Left lobe of liver (tissue), 2 donors: ENCODE data around the gene ARRDC5. TPM values are rescaled to one million over a fixed set of nuclear protein-coding genes. Genes with fewer than 3 reads are reported as not detected.
A peak's percentile ranks its signal among the peaks of the same experiment; 100 is the strongest.
"Not testable (repeated sequence)": the region's sequence is repeated elsewhere in the genome, so short reads cannot be mapped to it uniquely, and the experiment has no call there.

Source experiments
- ATAC-seq: fragments of 200-7000 bp; cut with Tn5 transposase; one replicate; pipeline ENCODE4 v1.9.1; 2020; ENCODE audit warnings: mild to moderate bottlenecking, moderate library complexity
- DNase-seq: peaks from one replicate; pipeline ENCODE4 v3.0.0-alpha.2; 2020; ENCODE audit warnings: low spot score
- total RNA-seq: library from RNA; stranded (reverse); gene quantifications from one replicate; pipeline ENCODE4 v1.2.1, GENCODE V29; 2021
- donor health status: DM: no; HTN: no; CAD: no; lungs with moderate emphysema.
- donor health status: DM: no; HTN: yes; CAD: no.

ARRDC5 gene
- not detected for total RNA-seq

- no peak for ATAC-seq
- DNase-seq, result no peak
Observed at GRCh38 chr19:4902796-4903195, at the start of gene ARRDC5. ARRDC5 (minus strand) TSS chr19:4902896; CDS start chr19:4902825, 71 bp downstream.

- ATAC-seq (no peak), DNase-seq (no peak)
Observed at GRCh38 chr19:4951656-4952055, 49.0 kb upstream of the ARRDC5 start.

DNA sequence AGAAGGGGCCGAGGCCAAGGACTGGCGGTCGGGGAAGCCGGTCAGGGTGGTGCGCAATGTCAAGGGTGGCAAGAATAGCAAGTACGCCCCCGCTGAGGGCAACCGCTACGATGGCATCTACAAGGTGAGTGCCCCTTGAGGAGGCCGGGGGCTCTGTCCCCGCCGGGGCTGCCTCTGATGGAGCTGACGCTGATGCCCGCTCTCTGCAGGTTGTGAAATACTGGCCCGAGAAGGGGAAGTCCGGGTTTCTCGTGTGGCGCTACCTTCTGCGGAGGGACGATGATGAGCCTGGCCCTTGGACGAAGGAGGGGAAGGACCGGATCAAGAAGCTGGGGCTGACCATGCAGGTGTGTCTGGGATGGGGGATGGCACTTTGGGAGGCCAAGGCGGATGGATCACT, 48.0 kb upstream of the ARRDC5 start:
- not testable (repeated sequence) for ATAC-seq, DNase-seq

GRCh38 chr19:4941638-4942169, 39.0 kb upstream of the ARRDC5 start:
- DNase-seq, ATAC-seq: not testable (repeated sequence)

DNA sequence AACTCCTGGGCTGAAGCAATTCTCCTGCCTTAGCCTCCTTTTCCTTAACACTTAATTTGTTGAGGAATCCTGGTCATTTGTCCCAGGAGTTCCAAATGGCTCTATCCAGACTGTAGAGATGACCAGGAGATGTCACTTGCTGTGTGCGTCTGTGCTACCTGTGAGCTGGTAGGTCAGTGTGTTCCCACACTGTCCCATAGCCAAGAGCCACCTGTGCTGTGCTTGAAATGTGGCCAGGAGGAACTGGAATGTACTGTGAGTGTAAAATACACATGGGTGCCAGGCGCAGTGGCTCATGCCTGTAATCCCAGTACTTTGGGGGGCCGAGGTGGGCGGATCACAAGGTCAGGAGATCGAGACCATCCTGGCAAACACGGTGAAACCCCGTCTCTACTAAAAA, 36.8 kb upstream of the ARRDC5 start:
- ATAC-seq, result peak; percentile 30
- DNase-seq, result no peak

DNA sequence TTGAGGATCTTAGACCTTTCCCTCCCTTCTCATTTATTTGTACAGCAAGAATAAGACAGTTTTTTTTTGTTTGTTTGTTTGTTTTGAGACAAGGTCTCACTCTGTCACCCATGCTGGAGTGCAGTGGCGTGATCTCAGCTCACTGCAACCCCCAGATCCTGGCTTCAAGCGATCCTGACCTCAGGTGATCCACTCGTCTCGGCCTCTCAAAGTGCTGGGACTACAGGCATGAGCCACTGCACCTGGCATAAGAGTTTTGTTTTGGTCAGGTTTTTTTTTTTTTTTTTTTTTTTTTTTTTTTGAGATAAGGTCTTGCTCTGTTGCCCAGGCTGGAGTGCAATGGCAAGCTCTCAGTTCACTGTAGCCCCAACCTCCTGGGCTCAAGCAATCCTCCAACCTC, 35.8 kb upstream of the ARRDC5 start:
- DNase-seq, ATAC-seq: not testable (repeated sequence)

GRCh38 chr19:4937060-4937459, 34.4 kb upstream of the ARRDC5 start:
- DNase-seq (no peak), ATAC-seq (no peak)

GRCh38 chr19:4935444-4935843, 32.7 kb upstream of the ARRDC5 start:
- ATAC-seq, result no peak
- no peak for DNase-seq

- no peak for ATAC-seq
- no peak for DNase-seq
Observed at GRCh38 chr19:4933528-4933927, 30.8 kb upstream of the ARRDC5 start.

DNA sequence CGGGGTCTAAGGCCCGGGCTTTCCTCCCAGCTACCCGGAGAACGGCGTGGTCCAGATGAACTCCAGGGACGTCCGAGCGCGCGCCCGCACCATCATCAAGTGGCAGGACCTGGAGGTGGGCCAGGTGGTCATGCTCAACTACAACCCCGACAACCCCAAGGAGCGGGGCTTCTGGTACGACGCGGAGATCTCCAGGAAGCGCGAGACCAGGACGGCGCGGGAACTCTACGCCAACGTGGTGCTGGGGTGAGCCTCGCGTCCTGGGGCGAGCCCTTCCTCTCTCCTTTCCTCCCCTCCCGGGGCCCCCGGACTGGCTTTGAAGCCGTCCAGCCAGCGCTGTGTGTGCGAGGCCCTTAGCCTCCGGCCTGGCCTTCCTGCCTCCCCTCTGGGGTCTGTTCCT, 30.0 kb upstream of the ARRDC5 start:
- ATAC-seq, result no peak
- no peak for DNase-seq

GRCh38 chr19:4930664-4931063, 28.0 kb upstream of the ARRDC5 start:
- DNase-seq (no peak), ATAC-seq (no peak)

- ATAC-seq (no peak), DNase-seq (no peak)
Observed at GRCh38 chr19:4929186-4929585, 26.5 kb upstream of the ARRDC5 start.

DNA sequence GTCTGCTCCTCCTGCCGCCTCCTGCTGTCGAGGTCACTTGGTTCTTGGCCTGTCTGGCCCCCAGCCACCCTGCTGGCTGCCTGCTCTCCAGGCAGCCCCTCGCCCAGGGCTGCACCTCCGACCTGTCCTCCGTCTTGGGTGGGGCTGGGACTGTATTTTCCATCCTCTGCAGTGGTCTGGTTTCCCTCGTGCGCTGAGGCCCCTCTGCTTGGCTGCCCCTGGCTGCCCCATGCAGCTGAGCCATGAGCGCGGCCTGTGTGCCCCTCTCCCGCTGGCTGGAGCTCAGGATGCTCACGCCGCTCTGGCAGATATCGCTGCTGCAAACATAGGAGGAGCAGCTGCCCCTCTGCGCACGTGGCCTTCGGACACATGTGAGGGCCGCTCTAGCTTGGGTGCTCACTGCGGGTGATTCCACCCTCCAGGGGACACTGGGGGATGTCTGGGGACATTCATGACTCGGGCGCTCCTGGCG, 20.6 kb upstream of the ARRDC5 start:
- ATAC-seq (no peak), DNase-seq (no peak)

GRCh38 chr19:4922530-4923275, 20.0 kb upstream of the ARRDC5 start:
- no peak for ATAC-seq
- no peak for DNase-seq

DNA sequence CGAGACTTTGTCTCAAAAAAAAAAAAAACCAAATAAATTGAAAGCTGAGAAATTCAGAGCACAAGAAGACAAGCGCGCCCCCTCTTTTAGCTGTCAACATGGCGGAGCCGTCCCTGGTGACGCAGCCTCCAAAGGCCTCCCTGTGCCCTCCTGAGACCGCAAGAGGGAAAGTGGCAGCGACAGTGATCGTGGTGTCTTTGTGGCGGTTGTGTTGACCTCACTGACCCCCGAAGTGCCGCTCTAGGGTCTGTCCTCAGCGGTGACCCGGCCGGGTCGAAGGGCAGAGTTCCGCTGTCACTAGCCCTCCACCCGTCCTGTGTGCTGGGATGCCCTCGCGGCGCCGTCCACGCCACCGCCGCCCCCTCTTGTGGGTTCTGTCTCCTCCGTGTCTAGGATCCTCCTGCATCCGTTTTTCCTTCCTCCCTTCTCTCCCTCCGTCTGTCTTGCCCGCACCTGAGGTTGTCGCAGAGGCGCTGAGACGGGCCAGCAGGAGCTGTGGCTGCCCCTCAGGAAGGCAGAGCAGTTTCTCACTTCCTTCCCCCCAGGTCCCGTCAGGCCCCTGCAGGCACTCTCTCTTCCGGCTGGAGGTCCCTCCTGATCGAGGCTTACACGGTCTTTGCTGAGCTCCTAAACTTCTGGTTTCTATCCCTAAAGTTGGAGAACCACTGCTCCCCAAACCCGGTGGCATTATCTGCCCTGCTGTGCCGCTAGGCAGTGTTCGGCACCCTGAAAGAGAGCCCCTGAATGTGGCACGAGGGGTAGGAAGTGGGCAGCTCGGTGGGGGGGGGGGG, 13.8 kb upstream of the ARRDC5 start:
- ATAC-seq, result peak; percentile 37
- no peak for DNase-seq

DNA sequence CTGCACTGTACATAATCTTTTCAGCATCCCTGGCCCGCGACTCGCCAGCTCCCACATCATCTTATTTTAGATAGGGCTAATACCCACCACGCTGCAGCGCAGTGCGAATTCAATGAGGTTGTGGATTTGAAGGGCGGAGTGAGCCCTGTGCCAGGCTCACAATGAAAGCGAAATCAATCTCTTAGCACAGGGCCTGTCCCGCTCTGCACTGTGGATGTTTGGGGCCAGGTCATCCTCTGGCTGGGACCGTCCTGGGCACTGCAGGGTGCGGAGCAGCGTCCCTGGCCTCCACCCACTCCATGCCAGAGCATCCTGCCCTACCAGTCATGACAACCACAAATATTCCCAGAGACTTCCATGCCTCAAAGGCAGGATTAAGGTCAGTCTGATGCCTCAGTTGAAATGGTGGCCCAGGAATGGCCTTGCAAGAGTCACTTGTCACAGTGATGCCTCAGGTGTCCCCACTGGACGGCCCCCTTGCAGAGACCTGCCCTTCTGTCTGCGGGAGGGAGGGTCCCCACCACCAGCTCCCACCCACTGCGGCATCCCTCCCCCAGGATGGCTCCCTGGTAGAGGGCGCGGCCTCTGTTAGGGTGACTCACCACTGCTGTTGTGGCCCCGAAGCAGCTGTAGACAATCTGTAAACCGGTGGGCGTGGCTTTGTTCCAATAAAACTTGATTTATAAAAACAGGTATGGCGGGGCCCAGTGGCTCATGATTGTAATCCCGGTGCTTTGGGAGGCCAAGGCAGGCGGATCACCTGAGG, 12.2 kb upstream of the ARRDC5 start:
- ATAC-seq (no peak), DNase-seq (no peak)

DNA sequence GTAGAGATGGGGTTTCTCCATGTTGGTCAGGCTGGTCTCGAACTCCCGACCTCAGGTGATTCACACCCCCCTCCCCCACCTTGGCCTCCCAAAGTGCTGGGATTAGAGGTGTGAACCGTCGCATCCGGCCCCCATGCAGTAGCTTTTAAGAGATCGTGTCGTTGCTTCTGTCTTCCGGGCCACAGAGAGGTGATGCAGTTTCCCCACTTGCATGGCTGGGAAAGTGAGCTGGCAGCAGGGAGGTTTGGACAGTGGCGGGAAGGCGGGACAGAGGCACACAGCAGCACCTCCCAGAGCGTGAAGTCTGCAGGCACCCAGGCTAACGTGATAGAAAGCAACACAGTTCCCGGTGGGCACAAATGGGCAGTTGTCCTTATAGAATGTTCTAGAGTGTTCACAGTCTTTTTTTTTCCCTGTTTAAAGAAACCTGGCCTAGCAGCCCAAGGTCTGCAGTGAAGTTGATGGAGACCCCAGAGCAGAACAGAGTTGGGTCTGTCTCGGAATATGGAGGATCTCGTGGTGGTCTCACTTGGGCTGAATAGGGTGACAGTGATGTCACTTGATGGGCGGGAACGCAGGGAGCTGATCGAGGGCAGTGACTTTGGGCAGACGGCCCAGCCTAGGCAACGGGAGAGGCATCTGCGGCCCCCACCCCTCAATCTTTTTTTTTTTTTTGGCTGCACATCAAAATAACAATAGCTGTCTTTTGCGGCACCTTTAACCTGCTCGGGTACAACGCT, 11.5 kb upstream of the ARRDC5 start:
- no peak for ATAC-seq
- no peak for DNase-seq

GRCh38 chr19:4911786-4912672, 9.3 kb upstream of the ARRDC5 start:
- DNase-seq, result peak; percentile 53
- peak; percentile 43 for ATAC-seq

- ATAC-seq, result no peak
- no peak for DNase-seq
Observed at GRCh38 chr19:4911314-4911713, 8.6 kb upstream of the ARRDC5 start.
